Keratinocyte (primary cell): Measurements from ENCODE around the gene KBTBD3.

Experiments
- CTCF ChIP-seq, 3 experiments: IDR thresholded peaks in 1 of 3; conservative IDR thresholded peaks in 1 of 3; optimal IDR thresholded peaks in 1 of 3; 2 replicates in 2 of 3; 3 replicates in 1 of 3; pipeline versions ENCODE3 to v1.5.1; 2011; ENCODE audit warnings: low read length in 3 of 3, mild to moderate bottlenecking in 3 of 3, moderate library complexity in 2 of 3, control low read depth in 1 of 3, inconsistent platforms in 1 of 3; ENCODE audit not compliant: insufficient read depth in 2 of 3; ENCODE audit errors: extremely low read depth in 1 of 3
- EZH2 ChIP-seq: IDR thresholded peaks from one replicate; pipeline ENCODE4 v1.6.1; 2012; ENCODE audit warnings: inconsistent platforms, mild to moderate bottlenecking, low read length, moderate library complexity

- TF ChIP-seq EZH2 (no peak), CTCF (optimal IDR thresholded peaks at IDR 0.05 in 1 of 3, IDR thresholded peaks at IDR 0.05 in 1 of 3, conservative IDR thresholded peaks at IDR 0.05 in 1 of 3; ENCODE audit: extremely low read depth in 1 of 3, insufficient read depth in 2 of 3, low read length in 3 of 3) (no peak)
Observed at GRCh38 chr11:106061249-106061784, 15.8 kb downstream of the KBTBD3 start.
